HepG2 (cell line): ENCODE measurements around the gene TATDN2. TPM values are rescaled to one million over a fixed set of nuclear protein-coding genes. Genes with fewer than 3 reads are reported as not detected.

Experiments
- DR1 ChIP-seq: sonication (generic); formaldehyde crosslinking; IDR thresholded peaks from 2 replicates; pipeline ENCODE4 v1.8.0; 2021; ENCODE audit warnings: mild to moderate bottlenecking, missing genetic modification reagents, inconsistent platforms
- FOXJ3 ChIP-seq: sonication (generic); formaldehyde crosslinking; IDR thresholded peaks from 2 replicates; pipeline ENCODE4 v1.4.0; 2020; ENCODE audit warnings: missing genetic modification reagents, mild to moderate bottlenecking, borderline replicate concordance
- MZF1 ChIP-seq: sonication (generic); formaldehyde crosslinking; IDR thresholded peaks from 2 replicates; pipeline ENCODE4 v1.8.1; 2023; ENCODE audit warnings: mild to moderate bottlenecking, missing genetic modification reagents, borderline replicate concordance
- PHF5A ChIP-seq: IDR thresholded peaks from one replicate; pipeline ENCODE4 v1.6.1; 2018; ENCODE audit warnings: low read depth, missing genetic modification reagents; ENCODE audit not compliant: unreplicated experiment
- RORA ChIP-seq: sonication (generic); formaldehyde crosslinking; IDR thresholded peaks from 2 replicates; pipeline ENCODE4 v1.5.0; 2020; ENCODE audit warnings: mild to moderate bottlenecking, missing genetic modification reagents, moderate library complexity
- SKI ChIP-seq: fragments of 450-650 bp; IDR thresholded peaks from one replicate; pipeline ENCODE4 v1.6.1; 2018; ENCODE audit warnings: mild to moderate bottlenecking; ENCODE audit not compliant: partially characterized antibody
- ZBTB8A ChIP-seq: sonication (generic); formaldehyde crosslinking; IDR thresholded peaks from 2 replicates; pipeline ENCODE4 v1.4.0; 2020; ENCODE audit warnings: mild to moderate bottlenecking, low read depth, missing genetic modification reagents, borderline replicate concordance
- ZFP36L2 ChIP-seq: sonication (generic); formaldehyde crosslinking; IDR thresholded peaks from 2 replicates; pipeline ENCODE4 v1.4.0; 2020; ENCODE audit warnings: missing genetic modification reagents
- ZNF331 ChIP-seq: sonication (generic); formaldehyde crosslinking; IDR thresholded peaks from 2 replicates; pipeline ENCODE4 v1.4.0; 2020; ENCODE audit warnings: missing genetic modification reagents
- ZNF660 ChIP-seq: sonication (generic); formaldehyde crosslinking; IDR thresholded peaks from 2 replicates; pipeline ENCODE4 v1.5.1; 2020; ENCODE audit warnings: mild to moderate bottlenecking, low read depth, missing genetic modification reagents, borderline replicate concordance
- ZNF766 ChIP-seq: sonication (generic); formaldehyde crosslinking; IDR thresholded peaks from 2 replicates; pipeline ENCODE4 v1.5.0; 2020; ENCODE audit warnings: missing genetic modification reagents, borderline replicate concordance
- ZNF788 ChIP-seq: sonication (generic); formaldehyde crosslinking; IDR thresholded peaks from 2 replicates; pipeline ENCODE4 v1.5.0; 2020; ENCODE audit warnings: mild to moderate bottlenecking, missing genetic modification reagents, borderline replicate concordance
- polyA plus RNA-seq, 8 experiments: library from polyadenylated mRNA; depleted of rRNA in 3 of 8; stranded (reverse) in 7 of 8; unstranded in 1 of 8; fragments of >200 nt; fragmentation: Illumina TruSeq in 4 of 8; extraction: Trizol in 4 of 8; gene quantifications; 2 replicates each; pipeline versions ENCODE4 v1.2.1 to v1.2.3, GENCODE V29; 2011 to 2016; ENCODE audit warnings: low read depth in 4 of 8, missing spikeins in 1 of 8, mixed read lengths in 1 of 8; ENCODE audit not compliant: insufficient read depth in 1 of 8
- total RNA-seq, 5 experiments: library from RNA; depleted of rRNA; stranded (reverse); fragments of >200 nt; fragmentation: Illumina TruSeq; extraction: Trizol; gene quantifications; 2 replicates each; pipeline ENCODE4 v1.2.3, GENCODE V29; 2016; ENCODE audit warnings: low read depth in 1 of 5
- TF ChIP-seq, protein P1 (sequence below): sonication (generic); formaldehyde crosslinking; IDR thresholded peaks from 2 replicates; pipeline ENCODE4 v1.5.0; 2020; ENCODE audit warnings: mild to moderate bottlenecking, missing genetic modification reagents, borderline replicate concordance
- TF ChIP-seq, protein P2 (sequence below): IDR thresholded peaks from 2 replicates; pipeline ENCODE4 v1.6.1; 2016; ENCODE audit warnings: missing genetic modification reagents, missing compliant biosample characterization
- TF ChIP-seq, protein P3 (sequence below): sonication (generic); formaldehyde crosslinking; IDR thresholded peaks from 2 replicates; pipeline ENCODE4 v1.5.1; 2020; ENCODE audit warnings: missing genetic modification reagents, mild to moderate bottlenecking, borderline replicate concordance
- TF ChIP-seq, protein P4 (sequence below): sonication (generic); formaldehyde crosslinking; IDR thresholded peaks from 2 replicates; pipeline ENCODE4 v1.4.0; 2020; ENCODE audit warnings: mild to moderate bottlenecking, missing genetic modification reagents

Gene TATDN2
- total and polyA plus RNA-seq, 2 of the 13 experiments (the other 11 are each of a cell fraction or from before 2014, with no cell fraction given) = 12.1 to 21.9 TPM

DNA sequence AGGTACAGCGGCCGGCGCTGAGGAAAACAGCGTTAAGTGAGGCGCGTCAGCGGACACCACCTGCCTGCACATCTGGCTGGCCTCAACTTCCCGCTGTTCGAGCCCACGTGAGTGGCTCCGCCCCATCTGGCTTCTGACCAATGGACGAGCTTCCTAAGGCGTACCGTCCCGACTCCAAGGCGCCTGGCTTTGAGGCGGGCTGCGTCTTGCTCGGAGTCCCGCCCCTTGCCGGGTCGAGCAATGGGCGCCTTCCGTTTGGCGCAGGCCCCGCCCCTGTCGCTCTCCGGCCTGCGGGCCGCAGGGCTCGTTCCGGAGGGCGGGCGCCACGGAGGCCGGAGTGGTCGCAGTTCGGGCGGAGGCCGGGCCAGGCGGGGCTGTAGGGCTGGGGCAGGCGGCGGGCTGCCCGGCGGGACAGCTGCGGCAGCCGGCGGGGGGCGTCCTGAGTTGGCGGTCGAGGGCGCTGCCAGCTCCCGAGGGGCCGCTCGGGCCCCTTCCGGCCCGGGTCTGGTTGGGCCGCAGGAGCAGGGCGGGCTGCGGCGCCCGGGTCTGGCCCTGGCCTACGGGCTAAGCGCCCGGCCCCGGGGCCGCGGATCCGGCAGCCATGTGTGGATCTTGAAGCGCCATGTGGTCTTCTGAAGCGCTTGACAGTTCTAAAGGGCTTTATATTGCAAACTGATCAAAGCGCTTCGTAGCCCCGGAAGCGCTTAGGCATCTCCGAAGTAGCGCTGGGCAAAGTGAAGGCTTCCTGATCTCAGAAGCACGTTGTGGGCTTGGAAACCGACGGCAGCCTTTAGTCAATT lies at the start of gene TATDN2 (continued):
- TF ChIP-seq, protein P1, sequence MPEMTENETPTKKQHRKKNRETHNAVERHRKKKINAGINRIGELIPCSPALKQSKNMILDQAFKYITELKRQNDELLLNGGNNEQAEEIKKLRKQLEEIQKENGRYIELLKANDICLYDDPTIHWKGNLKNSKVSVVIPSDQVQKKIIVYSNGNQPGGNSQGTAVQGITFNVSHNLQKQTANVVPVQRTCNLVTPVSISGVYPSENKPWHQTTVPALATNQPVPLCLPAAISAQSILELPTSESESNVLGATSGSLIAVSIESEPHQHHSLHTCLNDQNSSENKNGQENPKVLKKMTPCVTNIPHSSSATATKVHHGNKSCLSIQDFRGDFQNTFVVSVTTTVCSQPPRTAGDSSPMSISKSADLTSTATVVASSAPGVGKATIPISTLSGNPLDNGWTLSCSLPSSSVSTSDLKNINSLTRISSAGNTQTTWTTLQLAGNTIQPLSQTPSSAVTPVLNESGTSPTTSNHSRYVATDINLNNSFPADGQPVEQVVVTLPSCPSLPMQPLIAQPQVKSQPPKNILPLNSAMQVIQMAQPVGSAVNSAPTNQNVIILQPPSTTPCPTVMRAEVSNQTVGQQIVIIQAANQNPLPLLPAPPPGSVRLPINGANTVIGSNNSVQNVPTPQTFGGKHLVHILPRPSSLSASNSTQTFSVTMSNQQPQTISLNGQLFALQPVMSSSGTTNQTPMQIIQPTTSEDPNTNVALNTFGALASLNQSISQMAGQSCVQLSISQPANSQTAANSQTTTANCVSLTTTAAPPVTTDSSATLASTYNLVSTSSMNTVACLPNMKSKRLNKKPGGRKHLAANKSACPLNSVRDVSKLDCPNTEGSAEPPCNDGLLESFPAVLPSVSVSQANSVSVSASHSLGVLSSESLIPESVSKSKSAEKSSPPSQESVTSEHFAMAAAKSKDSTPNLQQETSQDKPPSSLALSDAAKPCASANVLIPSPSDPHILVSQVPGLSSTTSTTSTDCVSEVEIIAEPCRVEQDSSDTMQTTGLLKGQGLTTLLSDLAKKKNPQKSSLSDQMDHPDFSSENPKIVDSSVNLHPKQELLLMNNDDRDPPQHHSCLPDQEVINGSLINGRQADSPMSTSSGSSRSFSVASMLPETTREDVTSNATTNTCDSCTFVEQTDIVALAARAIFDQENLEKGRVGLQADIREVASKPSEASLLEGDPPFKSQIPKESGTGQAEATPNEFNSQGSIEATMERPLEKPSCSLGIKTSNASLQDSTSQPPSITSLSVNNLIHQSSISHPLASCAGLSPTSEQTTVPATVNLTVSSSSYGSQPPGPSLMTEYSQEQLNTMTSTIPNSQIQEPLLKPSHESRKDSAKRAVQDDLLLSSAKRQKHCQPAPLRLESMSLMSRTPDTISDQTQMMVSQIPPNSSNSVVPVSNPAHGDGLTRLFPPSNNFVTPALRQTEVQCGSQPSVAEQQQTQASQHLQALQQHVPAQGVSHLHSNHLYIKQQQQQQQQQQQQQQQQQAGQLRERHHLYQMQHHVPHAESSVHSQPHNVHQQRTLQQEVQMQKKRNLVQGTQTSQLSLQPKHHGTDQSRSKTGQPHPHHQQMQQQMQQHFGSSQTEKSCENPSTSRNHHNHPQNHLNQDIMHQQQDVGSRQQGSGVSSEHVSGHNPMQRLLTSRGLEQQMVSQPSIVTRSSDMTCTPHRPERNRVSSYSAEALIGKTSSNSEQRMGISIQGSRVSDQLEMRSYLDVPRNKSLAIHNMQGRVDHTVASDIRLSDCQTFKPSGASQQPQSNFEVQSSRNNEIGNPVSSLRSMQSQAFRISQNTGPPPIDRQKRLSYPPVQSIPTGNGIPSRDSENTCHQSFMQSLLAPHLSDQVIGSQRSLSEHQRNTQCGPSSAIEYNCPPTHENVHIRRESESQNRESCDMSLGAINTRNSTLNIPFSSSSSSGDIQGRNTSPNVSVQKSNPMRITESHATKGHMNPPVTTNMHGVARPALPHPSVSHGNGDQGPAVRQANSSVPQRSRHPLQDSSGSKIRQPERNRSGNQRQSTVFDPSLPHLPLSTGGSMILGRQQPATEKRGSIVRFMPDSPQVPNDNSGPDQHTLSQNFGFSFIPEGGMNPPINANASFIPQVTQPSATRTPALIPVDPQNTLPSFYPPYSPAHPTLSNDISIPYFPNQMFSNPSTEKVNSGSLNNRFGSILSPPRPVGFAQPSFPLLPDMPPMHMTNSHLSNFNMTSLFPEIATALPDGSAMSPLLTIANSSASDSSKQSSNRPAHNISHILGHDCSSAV (CRISPR knock-in tag) = no peak
- TF ChIP-seq RORA (CRISPR knock-in tag) (no peak), ZNF331 (CRISPR knock-in tag) (peak; percentile 64), SKI (peak; percentile 50), ZNF766 (CRISPR knock-in tag) (no peak; the same call in 1 of the 2 replicates), ZFP36L2 (CRISPR knock-in tag) (no peak), FOXJ3 (CRISPR knock-in tag) (no peak), ZBTB8A (CRISPR knock-in tag) (no peak), MZF1 (CRISPR knock-in tag) (no peak), PHF5A (CRISPR knock-in tag) (no peak), ZNF660 (CRISPR knock-in tag) (no peak), ZNF788 (CRISPR knock-in tag) (no peak), DR1 (CRISPR knock-in tag) (peak; percentile 35; the same call in 1 of the 2 replicates)
- TF ChIP-seq, protein P2, sequence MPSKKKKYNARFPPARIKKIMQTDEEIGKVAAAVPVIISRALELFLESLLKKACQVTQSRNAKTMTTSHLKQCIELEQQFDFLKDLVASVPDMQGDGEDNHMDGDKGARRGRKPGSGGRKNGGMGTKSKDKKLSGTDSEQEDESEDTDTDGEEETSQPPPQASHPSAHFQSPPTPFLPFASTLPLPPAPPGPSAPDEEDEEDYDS = peak; percentile 80
- TF ChIP-seq, protein P3, sequence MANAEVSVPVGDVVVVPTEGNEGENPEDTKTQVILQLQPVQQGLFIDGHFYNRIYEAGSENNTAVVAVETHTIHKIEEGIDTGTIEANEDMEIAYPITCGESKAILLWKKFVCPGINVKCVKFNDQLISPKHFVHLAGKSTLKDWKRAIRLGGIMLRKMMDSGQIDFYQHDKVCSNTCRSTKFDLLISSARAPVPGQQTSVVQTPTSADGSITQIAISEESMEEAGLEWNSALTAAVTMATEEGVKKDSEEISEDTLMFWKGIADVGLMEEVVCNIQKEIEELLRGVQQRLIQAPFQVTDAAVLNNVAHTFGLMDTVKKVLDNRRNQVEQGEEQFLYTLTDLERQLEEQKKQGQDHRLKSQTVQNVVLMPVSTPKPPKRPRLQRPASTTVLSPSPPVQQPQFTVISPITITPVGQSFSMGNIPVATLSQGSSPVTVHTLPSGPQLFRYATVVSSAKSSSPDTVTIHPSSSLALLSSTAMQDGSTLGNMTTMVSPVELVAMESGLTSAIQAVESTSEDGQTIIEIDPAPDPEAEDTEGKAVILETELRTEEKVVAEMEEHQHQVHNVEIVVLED (CRISPR knock-in tag) = peak; percentile 59; the same call in 1 of the 2 replicates
- TF ChIP-seq, protein P4, sequence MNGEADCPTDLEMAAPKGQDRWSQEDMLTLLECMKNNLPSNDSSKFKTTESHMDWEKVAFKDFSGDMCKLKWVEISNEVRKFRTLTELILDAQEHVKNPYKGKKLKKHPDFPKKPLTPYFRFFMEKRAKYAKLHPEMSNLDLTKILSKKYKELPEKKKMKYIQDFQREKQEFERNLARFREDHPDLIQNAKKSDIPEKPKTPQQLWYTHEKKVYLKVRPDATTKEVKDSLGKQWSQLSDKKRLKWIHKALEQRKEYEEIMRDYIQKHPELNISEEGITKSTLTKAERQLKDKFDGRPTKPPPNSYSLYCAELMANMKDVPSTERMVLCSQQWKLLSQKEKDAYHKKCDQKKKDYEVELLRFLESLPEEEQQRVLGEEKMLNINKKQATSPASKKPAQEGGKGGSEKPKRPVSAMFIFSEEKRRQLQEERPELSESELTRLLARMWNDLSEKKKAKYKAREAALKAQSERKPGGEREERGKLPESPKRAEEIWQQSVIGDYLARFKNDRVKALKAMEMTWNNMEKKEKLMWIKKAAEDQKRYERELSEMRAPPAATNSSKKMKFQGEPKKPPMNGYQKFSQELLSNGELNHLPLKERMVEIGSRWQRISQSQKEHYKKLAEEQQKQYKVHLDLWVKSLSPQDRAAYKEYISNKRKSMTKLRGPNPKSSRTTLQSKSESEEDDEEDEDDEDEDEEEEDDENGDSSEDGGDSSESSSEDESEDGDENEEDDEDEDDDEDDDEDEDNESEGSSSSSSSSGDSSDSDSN (CRISPR knock-in tag) = peak; percentile 78; the same call in 1 of the 2 replicates
